Activated CD4-positive, alpha-beta T cell treated with anti-CD3 and anti-CD28 coated beads for 24 hours (primary cell): ENCODE measurements around the gene KRT14.
"Not testable (repeated sequence)": the region's sequence is repeated elsewhere in the genome, so short reads cannot be mapped to it uniquely, and the experiment has no call there.

Experiments used
- DNase-seq, 2 donors: peaks; one replicate each; pipeline ENCODE4 v3.0.0-alpha.2; 2020; ENCODE audit warnings: low read depth in 2 of 2

Gene KRT14

DNA sequence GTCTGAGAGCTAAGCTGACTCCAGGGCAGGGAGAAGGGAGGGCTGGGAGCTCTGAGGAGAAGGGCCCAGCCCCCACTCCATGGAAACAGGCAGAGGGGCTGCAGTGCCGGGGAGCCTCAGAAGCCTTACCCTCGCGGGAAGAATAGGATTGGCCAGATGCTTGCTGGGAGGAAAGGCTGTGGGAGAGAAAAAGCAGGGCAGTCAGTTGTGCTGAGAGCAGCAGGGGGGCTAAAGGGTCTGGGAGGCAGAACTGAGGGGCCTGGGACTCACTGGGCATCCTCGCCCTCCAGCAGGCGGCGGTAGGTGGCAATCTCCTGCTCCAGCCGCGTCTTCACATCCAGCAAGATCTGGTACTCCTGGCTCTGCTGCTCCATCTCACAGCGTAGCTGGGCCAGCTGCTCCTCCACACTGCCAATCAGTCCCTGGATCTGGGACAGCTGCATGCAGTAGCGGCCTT lies 23.4 kb upstream of the KRT14 start:
- DNase-seq = not testable (repeated sequence)

- not testable (repeated sequence) for DNase-seq
Observed at GRCh38 chr17:41606930-41607329, 20.2 kb upstream of the KRT14 start.

DNA sequence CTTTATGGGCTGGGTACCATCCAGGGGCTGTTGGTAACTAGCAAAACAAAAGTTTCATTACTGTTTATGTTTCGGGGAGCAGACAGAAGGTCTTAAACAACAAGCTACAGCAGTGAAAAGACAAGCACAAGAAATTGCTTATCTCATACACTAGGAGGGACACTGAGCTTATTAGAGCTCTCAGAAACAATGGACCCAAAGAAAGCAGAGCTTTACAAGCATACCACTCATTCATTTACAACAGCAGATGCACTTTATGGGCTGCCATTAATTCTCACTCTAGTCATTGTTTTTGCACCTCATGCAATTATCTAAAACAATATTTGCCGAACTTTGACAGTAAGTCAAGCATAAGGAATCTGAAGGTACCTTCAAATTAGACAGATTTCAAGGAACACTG lies 15.8 kb upstream of the KRT14 start:
- no peak for DNase-seq

- no peak for DNase-seq
Observed at GRCh38 chr17:41600318-41600717, 13.6 kb upstream of the KRT14 start.

- no peak for DNase-seq
Observed at GRCh38 chr17:41599680-41600079, 13.0 kb upstream of the KRT14 start.

DNA sequence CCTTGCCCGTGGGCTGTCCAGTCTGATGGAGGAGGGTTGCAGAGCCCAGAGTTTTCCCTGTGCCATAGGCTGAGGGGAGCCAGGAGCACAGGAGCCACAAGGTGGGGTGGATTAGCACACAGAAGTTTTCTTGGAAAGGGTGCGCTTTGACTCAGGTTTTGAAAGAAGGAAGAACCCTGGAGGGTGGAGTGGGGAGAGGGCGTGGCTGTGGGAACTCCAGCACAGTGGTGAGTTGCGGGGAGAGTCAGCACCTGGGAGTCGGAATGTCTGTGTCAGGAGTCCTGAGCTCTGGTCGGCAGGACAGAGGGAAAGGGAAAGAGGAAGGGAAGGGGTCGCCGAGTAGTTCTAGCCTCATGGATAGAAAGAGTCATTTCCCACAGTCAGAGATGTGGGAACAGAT lies 8.9 kb upstream of the KRT14 start:
- no peak for DNase-seq

GRCh38 chr17:41594363-41594915 lies 7.7 kb upstream of the KRT14 start:
- DNase-seq = no peak

DNA sequence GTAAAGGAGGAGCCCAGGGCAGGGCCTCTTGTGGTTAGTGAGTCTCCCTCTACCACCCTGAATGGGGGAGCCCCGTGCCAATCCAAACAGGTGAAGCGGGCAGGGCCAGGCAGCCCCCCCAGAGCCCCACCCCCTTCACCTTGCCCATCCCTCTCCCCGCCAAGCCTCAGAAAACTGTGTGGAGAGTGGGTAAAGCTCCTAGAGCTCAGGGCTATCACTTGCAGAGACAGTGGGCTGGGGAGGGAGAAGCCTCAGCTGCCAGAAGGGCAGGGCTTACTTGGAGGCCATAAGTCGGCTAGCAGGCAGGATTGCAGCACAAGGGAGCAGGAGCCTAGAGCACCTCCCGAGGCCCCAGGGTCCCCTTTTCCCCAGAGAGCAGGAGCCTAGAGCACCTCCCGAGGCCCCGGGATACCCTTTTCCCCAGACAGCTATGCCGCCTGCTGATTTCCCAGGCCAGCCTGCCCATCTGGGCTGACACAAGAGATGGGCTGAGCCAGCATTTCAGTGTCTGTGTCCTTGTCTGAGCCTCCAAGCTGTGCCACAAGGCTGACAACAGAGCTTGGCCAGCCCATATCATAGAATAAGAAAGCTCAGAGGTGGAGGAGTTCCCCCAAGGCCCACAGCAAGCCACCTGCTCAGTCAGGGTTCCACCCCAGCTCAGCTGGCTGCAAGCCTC lies 6.7 kb upstream of the KRT14 start:
- DNase-seq = no peak

DNA sequence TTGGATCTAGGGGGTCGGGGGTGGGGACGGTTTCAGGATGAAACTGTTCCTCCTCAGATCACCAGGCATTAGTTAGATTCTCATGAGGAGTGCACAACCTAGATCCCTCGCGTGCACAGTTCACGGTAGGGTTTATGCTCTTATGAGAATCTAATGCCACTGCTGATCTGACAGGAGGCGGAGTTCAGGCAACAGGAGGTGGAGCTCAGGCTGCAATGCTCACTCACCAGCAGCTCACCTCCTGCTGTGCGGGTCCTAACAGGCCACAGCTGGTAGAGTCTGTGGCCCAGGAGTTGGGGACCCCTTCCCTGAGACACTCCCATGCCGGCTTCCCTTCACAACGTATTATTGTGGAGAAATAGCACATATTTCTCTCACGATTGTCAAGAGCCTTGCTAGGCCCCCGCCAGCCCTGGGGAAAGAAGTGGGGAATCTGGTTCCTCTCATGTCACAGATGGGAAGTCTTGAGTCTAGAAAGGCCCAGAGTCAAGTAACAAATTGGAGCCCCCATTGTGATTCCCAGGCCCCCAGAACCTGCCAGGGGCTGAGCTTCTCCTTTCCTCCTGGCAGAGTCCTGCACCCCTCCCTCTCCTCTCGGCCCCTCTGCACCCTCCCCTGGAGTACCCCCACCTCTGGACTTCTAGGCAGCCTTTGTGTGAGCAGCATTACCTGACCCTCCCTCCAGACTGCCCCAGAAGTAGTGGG lies 6.1 kb upstream of the KRT14 start:
- no peak for DNase-seq

DNA sequence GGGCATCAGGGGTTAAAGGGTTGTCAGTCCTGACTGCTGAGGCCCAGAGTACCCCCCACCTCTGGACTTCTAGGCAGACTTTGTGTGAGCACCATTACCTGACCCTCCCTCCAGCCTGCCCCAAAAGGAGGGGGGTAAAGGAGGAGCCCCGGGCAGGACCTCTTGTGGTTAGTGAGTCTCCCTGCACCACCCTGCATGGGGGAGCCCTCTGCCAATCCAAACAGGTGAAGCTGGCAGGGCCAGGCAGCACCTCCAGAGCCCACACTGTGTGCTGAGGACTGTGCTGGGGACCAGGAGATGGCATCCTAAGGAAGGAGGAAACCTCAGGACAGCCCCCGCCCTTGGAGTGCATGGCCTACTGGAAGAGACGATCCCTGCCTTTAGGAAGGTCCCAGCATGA lies 2.6 kb upstream of the KRT14 start:
- no peak for DNase-seq

DNA sequence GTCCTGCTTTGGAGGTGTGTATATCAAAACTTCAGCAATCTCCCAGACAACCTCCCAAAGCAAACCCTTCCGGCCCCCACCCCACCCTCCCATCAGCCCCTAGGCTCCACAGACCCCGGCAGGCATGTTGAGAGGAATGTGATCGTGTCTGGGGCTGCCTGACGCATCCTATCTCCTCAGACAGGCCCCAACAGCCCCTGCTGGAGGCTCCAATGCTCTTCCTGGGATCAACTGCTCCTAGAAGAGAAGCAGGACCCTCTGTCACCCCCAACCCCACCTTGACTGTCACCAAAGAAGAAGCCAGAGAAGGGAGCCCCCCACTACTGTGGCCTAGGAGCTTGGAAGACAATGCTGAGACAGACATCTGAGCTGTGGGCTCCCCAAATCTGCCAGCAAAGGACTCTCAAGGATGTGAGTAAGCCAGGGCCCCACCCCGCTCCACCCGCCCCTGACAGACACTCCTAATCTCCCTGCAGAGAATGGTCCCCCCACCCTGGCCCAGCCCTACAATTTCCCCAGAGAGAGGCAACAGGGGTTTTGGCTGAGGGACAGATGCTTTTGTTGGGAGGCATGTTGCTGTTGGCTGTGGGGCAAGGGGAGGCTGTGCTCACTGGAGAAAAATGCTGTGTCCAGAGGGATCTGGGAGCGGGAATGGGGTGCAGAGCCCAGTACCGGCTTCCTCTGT lies 1.6 kb upstream of the KRT14 start:
- DNase-seq = no peak

DNA sequence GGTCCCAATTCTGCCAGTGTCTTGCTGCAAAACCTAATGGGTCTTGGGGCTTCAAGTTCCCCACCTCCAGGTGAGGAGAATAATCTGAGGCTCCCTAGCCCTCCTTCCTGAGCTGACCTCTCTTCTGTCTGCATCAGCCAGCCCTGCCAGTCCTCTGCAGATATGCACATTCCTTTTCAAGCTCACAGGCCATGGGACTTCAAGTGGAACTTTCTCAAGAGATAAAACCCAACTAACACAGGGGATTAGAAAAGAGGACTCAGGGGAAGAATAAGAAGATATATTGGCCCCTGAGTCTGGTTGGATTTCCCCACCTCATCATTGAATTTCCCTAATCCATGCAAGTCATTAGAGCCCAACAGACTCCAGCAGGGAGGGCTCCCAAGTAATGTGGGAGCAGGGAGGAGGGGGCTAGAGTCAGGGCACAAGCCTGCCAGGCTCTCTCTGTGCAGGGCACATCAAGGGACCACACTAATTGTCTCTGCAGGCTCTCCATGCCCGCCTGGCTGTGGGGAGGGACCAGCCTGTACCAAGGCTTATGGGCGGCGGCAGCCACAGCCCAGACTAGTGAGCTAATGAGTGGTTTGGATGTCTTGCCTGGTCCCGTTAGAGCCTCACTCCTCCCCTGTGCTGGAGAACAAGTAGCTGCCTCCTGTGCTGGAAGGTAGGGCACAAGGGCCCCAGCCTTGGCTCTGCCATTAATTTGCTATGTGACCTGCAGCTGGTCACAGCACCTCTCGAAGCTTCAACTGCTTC lies 1.2 kb downstream of the KRT14 start:
- no peak for DNase-seq

DNA sequence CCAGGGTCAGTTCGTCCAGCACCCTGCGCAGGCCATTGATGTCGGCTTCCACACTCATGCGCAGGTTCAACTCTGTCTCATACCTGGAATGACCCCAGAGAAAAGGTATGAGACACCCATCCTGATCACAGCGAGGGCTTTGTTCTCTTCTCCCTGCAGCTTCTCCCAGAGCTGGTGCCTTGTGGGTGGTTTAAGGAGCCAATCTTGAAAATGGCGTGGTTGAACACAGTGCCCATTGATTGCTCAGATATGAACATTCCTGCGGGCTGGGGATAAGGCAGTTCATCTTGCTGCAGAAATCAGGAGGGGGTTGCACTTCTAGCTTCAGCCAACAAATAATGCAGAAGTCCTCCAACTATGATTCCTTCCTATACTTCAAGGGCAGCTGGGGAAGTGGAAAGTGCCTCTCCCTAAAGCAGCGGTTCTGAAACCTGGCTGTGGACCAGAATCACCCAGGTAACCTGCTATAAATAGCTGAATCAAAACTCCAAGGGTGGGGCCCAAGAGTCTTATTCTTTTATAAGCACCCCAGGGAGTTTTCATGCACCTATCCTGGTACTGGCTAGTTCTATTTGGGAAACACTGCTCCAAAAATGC lies 2.3 kb downstream of the KRT14 start:
- DNase-seq = not testable (repeated sequence)

GRCh38 chr17:41583137-41584127 lies 3.3 kb downstream of the KRT14 start:
- no peak for DNase-seq

GRCh38 chr17:41582061-41582968 lies 4.4 kb downstream of the KRT14 start:
- DNase-seq = not testable (repeated sequence)

GRCh38 chr17:41581366-41582060 lies 5.2 kb downstream of the KRT14 start:
- DNase-seq = no peak

DNA sequence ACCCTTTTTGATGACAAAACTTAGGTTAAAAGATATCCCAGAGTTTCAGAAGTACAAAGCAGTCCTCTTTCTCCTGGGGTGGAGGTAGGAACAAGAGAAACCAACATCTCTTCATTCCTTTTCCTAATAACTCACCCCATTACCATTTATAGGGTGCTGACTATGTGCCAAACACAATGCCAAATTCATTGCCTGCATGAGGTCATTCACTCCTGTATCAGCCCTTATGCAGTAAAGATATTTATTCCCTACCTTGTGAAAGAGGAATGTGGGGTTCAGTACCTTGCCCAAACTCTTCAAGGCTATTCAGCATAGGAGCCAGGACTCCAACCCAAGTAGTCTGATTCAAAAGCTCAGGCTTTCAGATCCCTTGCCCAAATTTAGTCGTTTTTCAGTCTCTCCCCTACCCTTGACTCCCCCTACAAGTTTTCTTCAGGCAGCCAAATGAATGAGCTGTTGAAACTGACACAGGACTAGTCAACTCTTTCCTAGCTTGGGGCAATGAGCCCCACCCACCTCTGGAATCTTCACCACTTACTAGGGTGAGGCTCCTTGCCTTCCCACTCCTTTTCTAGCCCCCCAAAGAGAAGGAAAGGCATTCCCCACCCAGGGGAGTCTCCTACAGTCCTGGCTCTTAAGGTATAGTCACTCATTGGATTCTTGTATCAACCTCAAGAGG lies 5.9 kb downstream of the KRT14 start:
- no peak for DNase-seq

DNA sequence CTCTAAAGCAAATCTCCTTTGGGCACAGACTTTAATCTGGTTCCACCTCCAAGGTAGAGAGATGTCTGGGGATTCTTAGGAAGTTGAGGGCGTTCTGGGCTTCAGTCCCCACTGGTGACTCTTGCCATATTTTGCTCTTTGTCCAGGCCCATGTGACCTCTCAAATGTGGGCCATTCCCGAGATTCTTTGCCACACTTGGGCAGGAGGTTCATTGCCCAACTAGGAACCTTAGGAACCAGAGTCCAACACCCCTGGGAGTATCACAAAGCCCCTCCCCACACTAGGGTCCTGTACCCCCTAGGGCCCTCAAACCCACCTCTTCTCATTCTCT lies 6.5 kb downstream of the KRT14 start:
- DNase-seq = no peak
